Globus pallidus (tissue), 1 donor: Measurements from ENCODE around the gene BSG.
A peak's percentile ranks its signal among the peaks of the same experiment; 100 is the strongest.
"Not testable (repeated sequence)": the region's sequence is repeated elsewhere in the genome, so short reads cannot be mapped to it uniquely, and the experiment has no call there.

Source experiments
- DNase-seq: peaks from one replicate; pipeline ENCODE4 v3.0.0-alpha.2; 2015; ENCODE audit warnings: low spot score

BSG gene

GRCh38 chr19:588093-588740 is 15.8 kb downstream of the BSG start:
- peak; percentile 94 for DNase-seq

GRCh38 chr19:588741-589692 is 16.6 kb downstream of the BSG start:
- no peak for DNase-seq

DNA sequence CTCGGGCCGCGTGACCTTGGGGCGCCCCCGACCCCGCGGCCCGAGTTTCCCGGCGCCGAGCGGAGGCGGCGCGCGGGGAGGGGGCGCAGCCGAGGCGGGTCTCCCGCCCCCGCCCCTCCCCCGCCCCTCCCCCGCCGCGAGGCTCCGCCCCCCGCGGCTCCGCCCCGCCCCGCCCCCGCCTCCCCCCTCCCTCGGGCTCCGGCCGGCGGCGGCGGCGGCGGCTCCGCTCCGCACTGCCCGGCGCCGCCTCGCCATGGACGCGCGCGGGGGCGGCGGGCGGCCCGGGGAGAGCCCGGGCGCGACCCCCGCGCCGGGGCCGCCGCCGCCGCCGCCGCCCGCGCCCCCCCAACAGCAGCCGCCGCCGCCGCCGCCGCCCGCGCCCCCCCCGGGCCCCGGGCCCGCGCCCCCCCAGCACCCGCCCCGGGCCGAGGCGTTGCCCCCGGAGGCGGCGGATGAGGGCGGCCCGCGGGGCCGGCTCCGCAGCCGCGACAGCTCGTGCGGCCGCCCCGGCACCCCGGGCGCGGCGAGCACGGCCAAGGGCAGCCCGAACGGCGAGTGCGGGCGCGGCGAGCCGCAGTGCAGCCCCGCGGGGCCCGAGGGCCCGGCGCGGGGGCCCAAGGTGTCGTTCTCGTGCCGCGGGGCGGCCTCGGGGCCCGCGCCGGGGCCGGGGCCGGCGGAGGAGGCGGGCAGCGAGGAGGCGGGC is 17.4 kb downstream of the BSG start, which contains the start of gene HCN2:
TSS of gene HCN2 (plus strand) at position 189 of the 703 bp plus-strand sequence. CDS start at position 254, 65 bp downstream.
- no peak for DNase-seq

GRCh38 chr19:590396-590745 is 18.0 kb downstream of the BSG start:
- no peak for DNase-seq

DNA sequence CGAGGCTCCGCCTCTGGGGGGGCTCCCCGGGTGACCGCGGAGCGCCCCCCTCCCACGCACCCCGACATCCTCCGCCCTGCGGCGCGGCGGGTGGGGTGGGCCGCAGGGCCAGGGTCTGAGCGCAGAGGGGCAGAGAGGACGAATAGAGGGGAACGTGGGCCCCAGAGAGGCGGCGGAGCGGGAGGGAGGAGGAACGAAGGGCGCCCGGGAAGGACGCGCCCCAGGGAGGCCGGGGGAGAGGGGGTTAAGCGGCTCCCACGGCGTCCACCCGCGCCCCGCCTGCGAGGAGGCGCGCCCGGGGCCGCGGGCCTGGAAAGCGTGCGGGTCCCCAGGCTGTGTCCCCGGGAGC is 18.3 kb downstream of the BSG start:
- DNase-seq: no peak

- no peak for DNase-seq
Observed at GRCh38 chr19:591099-591958, 18.9 kb downstream of the BSG start.

DNA sequence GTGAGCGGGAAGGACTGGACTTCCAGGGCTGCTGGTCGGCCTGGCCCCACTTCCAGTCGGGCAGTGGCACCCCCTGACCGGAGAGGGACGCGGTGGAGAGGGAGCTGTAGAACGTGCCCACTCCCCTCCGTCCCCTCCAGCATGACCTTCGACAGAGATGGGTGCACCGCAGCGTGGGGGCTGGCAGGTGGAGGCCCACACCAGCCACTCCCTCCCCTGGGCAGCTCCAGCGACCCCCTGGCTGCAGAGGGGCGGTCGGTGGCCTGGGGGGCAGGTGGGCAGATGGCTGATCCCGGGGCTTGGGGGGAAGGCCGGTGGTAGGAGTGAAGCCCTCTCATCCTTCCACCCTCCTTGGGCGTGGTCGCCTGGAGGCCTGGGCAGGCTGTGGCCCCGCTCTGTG is 19.7 kb downstream of the BSG start:
- DNase-seq: no peak

DNA sequence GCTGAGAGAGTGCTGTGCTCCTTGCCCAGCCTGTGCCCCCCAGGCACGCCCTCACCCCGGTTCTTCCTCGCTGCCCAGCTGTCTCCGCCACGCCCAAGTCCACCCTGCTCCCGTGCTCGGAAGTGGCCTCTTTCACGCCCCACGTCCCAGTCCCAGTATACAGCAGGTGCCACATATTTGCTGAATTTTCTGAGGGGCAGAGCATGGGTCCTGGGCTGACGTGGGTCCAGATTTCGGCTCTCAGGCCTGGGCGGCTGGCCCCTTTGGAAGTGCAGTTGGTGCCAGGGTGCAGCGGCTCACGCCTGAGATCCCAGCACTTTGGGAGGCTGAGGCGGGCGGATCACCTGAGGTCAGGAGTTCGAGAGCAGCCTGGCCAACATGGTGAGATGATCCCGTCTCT is 20.7 kb downstream of the BSG start:
- no peak for DNase-seq

DNA sequence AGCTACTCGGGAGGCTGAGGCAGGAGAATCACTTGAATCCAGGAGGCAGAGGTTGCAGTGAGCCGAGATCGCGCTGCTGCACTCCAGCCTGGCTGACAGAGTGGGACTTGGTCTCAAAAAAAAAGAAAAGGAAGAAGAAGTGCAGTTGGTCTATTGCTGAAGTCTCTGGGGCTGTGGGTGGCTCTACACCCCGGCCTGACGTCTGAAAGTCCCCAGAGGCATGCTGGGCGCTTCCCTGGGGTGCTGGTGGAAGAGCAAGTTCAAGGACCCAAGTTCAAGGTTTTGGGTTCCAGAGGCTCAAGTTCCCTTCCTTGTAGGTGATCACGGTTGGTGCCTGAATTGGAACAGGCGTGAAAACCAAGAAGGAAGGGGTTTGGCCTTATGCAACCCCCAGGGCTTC is 21.1 kb downstream of the BSG start:
- DNase-seq: no peak

DNA sequence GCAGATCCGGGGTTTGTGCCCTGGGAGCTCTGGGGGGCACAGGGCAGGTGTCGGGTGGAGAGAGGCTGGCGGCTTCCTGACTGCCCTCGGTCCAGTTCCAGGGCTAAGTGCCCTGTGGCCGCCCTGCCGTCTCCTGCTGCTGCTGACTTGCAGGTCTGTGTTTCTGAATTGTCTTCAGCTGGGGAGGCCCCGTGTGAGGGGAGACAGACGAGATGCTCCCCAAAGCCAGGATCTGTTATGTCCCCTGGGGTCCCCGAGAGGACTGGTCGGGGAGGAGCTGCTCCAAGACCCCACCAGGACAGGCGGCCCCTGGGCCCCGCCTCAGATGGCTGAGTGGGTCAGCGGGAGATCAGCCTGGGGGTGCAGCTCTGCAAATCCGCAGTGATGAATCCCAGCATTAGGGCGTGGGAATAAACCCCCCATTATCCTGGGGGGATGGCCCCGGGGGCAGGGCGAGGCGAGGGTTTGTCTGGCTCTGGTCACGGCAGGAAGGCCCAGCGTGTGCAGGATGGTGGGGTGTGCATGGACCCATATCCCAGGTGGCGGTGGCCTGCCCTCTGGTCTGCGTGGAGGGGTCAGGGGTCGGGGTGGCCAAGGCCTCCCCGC is 22.0 kb downstream of the BSG start:
- DNase-seq: no peak

DNA sequence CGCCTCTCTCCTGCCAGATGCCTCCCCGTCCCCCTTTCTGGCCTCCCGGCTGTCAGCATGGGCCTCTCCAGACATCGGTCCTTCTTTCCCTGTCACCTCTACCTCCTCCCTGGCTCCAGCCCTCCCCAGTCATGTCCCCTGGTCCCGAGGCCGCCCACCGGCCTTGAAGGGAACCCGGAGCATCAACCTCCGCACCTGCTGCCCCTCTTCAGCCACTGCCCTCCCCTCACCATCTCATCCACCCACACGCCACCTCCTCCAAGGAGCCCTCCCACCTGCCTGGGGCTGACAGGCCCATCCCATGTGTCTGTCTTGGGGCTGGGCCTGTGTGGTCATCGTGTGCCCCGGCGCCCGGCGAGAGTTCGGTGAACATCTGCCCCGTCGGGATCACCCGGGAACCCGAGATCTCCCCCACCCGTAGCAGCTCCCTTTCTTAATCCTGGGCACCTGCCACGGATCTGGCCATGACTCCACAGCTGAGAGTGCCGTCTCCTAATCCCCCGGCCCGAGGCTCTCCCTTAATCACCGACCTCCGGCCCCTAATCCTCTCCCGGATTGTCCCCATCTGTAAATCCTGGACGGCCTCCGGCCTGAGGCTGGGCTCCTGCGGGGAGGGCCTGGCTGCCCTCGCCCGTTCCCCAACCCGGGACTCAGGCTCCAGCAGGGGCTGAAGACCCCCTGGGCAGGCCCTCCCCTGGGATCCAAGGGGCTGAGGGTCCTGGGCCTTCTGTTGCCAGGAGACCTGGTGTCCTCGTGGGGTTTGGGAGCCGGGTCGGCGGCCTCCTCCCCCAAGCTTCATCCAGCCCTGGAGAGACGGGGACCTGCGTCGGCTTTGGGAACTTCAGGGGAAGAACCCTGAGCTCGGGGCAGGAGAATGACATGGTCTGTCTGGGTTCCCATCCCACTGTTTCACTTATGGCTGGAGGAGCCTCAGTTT is 23.2 kb downstream of the BSG start:
- DNase-seq: no peak

GRCh38 chr19:596263-596655 is 23.9 kb downstream of the BSG start:
- DNase-seq: no peak

DNA sequence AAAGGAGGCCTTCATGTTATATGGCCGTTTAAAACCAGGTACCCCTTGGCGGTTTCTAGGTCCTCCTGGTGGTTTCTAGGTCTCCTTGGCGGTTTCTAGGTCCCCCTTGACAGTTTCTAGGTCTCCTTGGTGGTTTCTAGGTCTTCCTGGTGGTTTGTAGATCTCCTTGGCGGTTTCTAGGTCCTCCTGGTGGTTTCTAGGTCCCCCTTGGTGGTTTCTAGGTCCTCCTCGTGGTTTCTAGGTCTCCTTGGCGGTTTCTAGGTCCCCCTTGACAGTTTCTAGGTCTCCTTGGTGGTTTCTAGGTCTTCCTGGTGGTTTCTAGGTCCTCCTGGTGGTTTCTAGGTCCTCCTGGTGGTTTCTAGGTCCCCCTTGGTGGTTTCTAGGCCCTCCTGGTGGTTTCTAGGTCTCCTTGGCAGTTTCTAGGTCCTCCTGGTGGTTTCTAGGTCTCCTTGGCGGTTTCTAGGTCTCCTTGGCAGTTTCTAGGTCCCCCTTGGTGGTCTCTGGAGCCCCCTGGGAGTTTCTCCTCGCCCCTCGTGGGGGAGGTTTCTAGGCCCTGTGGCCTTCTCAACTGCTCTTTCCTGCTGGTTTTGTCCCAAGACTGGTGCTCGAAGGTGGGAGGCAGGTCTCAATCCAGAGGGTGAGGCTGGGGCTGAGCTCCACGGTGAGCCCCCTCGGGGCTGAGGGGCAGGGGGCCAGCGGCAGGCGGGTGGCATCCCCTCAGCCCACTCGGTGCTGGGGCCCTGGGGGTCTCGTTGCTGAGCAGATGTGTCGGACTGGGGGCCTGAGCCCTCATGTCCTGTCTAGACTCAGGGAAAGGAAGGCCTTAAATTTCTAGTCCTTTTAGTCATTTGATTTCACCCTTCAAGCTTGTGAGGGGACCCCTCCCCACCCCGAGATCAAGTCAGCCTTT is 25.3 kb downstream of the BSG start:
- DNase-seq: no peak

DNA sequence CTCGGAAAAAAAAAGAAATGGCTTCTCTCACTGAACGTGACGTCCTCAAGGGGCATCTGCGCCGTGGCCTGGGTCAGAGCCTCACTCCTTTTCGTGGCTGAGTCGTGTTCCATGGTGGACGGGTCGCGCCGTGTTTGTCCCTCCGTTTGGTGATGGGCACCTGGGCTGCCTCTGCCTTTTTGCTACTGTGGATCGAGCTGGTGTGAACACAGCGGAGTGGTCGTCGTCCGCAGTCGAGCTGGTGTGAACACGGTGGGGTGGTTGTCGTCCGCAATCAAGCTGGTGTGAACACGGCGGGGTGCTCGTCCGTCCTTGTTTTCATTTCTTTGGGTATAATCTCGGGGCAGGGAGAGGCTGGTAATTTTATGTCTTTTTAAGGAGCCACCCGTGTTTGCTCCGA is 28.9 kb downstream of the BSG start:
- DNase-seq: no peak

- no peak for DNase-seq
Observed at GRCh38 chr19:601790-602189, 29.4 kb downstream of the BSG start.

GRCh38 chr19:602391-603301 is 30.2 kb downstream of the BSG start:
- no peak for DNase-seq

GRCh38 chr19:603302-603639 is 30.9 kb downstream of the BSG start:
- not testable (repeated sequence) for DNase-seq

- not testable (repeated sequence) for DNase-seq
Observed at GRCh38 chr19:603779-604178, 31.4 kb downstream of the BSG start.
